MCF 10A (cell line): ENCODE results near the gene FAM227A. TPM values are rescaled to one million over a fixed set of nuclear protein-coding genes. Genes with fewer than 3 reads are reported as not detected.

Experiments
- BruUV-seq: library from RNA; stranded (reverse); fragments of 400-500 nt; replicated peaks from 2 replicates; lab custom pipeline; 2021; lab: Mats Ljungman, UMichigan
- CTCF ChIA-PET: fragments of 300-600 bp; sonication (Branson Sonifier 250); formaldehyde crosslinking; extraction: SDS; loops from one replicate; lab custom pipeline; 2021; ENCODE audit warnings: antibody characterized with exemption, inconsistent platforms; lab: Yijun Ruan, JAX
- POLR2A ChIA-PET: fragments of 300-600, 350-650 bp; sonication (Branson Sonifier 250); formaldehyde crosslinking; extraction: SDS; loops from one replicate; lab custom pipeline; 2020; ENCODE audit warnings: antibody characterized with exemption, inconsistent platforms; lab: Yijun Ruan, JAX
- DNase-seq: peaks from one replicate; pipeline ENCODE4 v3.0.0-alpha.2; 2018; ENCODE audit not compliant: unreplicated experiment
- H3K27ac Mint-ChIP-seq: one replicate; pipeline ENCODE4 v1.8.0; 2022; ENCODE audit warnings: mild to moderate bottlenecking, low read depth, mixed read lengths; ENCODE audit not compliant: unreplicated experiment
- H3K27me3 Mint-ChIP-seq: one replicate; pipeline ENCODE4 v1.8.0; 2022; ENCODE audit warnings: mixed read lengths; ENCODE audit not compliant: insufficient read depth, unreplicated experiment
- H3K36me3 Mint-ChIP-seq: one replicate; pipeline ENCODE4 v1.8.0; 2022; ENCODE audit warnings: mild to moderate bottlenecking, moderate library complexity, mixed read lengths; ENCODE audit not compliant: insufficient read depth, unreplicated experiment
- H3K4me1 Mint-ChIP-seq: one replicate; pipeline ENCODE4 v1.8.0; 2022; ENCODE audit warnings: mixed read lengths; ENCODE audit not compliant: insufficient read depth, unreplicated experiment
- H3K4me3 Mint-ChIP-seq: one replicate; pipeline ENCODE4 v1.8.0; 2022; ENCODE audit warnings: mild to moderate bottlenecking, moderate library complexity, mixed read lengths; ENCODE audit not compliant: unreplicated experiment
- H3K9me3 Mint-ChIP-seq: one replicate; pipeline ENCODE4 v1.8.0; 2022; ENCODE audit warnings: mixed read lengths; ENCODE audit not compliant: unreplicated experiment
- intact Hi-C: fragments of 100-400 bp; cut with micrococcal nuclease; formaldehyde crosslinking; loops from 2 replicates; pipeline ENCODE4 v1.14.1; 2022
- total RNA-seq: library from RNA; stranded (reverse); gene quantifications from 2 replicates; pipeline ENCODE4 v1.2.3, GENCODE V29; 2022
- TF ChIP-seq, protein P1 (sequence below): fragments of 200-600 bp; IDR thresholded peaks from one replicate; pipeline ENCODE4 v1.8.0; 2022; ENCODE audit warnings: antibody characterized with exemption, mild to moderate bottlenecking; ENCODE audit not compliant: unreplicated experiment

Gene FAM227A
- total RNA-seq, 1 experiment from 2014 or later = 2.3 TPM

DNA sequence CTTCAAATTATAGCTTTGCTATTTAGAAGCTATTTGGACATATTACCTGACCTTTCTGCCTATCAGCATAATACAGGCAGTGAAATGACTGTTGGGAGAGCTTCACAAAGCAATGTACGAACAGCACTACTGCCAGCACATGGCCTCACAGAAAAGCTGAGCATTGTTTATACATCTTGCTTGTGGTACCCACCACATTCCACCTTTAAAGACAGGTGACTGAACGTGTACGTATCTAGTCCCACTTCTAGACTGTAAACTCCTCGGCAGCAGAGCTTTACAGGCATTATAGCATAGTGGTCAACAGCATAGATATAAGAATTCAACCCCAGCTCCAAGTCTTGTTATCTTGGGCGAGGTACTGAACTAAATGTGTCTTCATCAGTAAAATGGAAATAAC lies 43.0 kb upstream of the FAM227A start:
- no peaks in the 10 kb centered on the region for H3K9me3 Mint-ChIP-seq
- H3K27ac Mint-ChIP-seq = peak overlapping the region; percentile 85
- CTCF ChIA-PET = interaction anchor here (0.5 to 4.9 kb wide), 4 partner anchors 10 to 1225 kb away, joined by 3 to 40 read pairs (median 4); partner anchors contain the start of gene TOMM22
- peaks cover 21% of the 10 kb centered on the region for H3K36me3 Mint-ChIP-seq
- POLR2A ChIA-PET = interaction anchor here (0.6 to 8.7 kb wide), 26 partner anchors 7 to 821 kb away, joined by 3 to 223 read pairs (median 4); partner anchors contain the start of genes ATF4, CBY1, FAM227A and GTPBP1
- H3K4me1 Mint-ChIP-seq = peaks cover 25% of the 10 kb centered on the region
- TF ChIP-seq, protein P1, sequence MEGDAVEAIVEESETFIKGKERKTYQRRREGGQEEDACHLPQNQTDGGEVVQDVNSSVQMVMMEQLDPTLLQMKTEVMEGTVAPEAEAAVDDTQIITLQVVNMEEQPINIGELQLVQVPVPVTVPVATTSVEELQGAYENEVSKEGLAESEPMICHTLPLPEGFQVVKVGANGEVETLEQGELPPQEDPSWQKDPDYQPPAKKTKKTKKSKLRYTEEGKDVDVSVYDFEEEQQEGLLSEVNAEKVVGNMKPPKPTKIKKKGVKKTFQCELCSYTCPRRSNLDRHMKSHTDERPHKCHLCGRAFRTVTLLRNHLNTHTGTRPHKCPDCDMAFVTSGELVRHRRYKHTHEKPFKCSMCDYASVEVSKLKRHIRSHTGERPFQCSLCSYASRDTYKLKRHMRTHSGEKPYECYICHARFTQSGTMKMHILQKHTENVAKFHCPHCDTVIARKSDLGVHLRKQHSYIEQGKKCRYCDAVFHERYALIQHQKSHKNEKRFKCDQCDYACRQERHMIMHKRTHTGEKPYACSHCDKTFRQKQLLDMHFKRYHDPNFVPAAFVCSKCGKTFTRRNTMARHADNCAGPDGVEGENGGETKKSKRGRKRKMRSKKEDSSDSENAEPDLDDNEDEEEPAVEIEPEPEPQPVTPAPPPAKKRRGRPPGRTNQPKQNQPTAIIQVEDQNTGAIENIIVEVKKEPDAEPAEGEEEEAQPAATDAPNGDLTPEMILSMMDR = no peak
- no TSS peak for BruUV-seq
- intact Hi-C loops = no loop called here
- H3K27me3 Mint-ChIP-seq = no peaks in the 10 kb centered on the region
- H3K4me3 Mint-ChIP-seq = peak overlapping the region; percentile 79
- no peak for DNase-seq

DNA sequence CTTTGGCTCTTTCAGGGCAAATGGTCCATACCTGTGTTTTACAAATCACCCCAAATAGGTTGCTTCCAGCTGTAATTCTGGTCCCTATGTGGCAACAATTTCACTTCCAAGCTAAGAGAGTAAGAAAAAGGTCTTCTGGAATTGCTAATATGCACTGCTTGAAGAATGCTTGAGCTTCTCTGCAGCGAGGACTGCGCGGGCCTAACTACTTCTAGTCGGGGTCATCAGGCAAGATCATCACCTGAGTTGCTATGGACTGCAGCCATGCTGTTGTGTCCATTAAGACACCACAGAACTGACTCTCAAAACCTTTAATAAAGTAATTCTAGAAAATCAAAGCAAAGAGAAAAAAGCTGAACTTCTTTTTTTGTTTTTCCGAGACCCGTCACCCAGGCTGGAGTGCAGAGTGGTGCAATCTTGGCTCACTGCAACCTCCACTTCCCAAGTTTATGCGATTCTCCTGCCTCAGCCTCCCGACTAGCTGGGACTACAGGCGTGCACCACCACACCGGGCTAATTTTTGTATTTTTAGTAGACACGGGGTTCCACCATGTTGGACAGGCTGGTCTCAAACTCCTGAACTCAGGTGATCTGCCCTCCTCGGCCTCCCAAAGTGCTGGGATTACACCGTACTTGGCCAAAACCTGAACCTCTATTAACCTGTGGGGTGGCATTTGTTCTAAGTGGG lies 42.4 kb upstream of the FAM227A start:
- ChIA-PET POLR2A (interaction anchor here (0.6 to 8.7 kb wide), 19 partner anchors 8 to 821 kb away, joined by 3 to 223 read pairs (median 4); partner anchors contain the start of genes ATF4, CBY1, FAM227A and GTPBP1), CTCF (interaction anchor here (0.6 to 4.9 kb wide), 4 partner anchors 10 to 946 kb away, joined by 3 to 40 read pairs (median 3); partner anchors contain the start of gene TOMM22)
- no peaks in the 10 kb centered on the region for H3K9me3 Mint-ChIP-seq
- no peak overlapping the region for H3K27ac Mint-ChIP-seq
- TF ChIP-seq, protein P1 = no peak
- no TSS peak for BruUV-seq
- H3K4me1 Mint-ChIP-seq = peaks cover 28% of the 10 kb centered on the region
- peaks cover 27% of the 10 kb centered on the region for H3K36me3 Mint-ChIP-seq
- intact Hi-C loops = no loop called here
- H3K27me3 Mint-ChIP-seq = no peaks in the 10 kb centered on the region
- H3K4me3 Mint-ChIP-seq = peak overlapping the region; percentile 79
- no peak for DNase-seq

DNA sequence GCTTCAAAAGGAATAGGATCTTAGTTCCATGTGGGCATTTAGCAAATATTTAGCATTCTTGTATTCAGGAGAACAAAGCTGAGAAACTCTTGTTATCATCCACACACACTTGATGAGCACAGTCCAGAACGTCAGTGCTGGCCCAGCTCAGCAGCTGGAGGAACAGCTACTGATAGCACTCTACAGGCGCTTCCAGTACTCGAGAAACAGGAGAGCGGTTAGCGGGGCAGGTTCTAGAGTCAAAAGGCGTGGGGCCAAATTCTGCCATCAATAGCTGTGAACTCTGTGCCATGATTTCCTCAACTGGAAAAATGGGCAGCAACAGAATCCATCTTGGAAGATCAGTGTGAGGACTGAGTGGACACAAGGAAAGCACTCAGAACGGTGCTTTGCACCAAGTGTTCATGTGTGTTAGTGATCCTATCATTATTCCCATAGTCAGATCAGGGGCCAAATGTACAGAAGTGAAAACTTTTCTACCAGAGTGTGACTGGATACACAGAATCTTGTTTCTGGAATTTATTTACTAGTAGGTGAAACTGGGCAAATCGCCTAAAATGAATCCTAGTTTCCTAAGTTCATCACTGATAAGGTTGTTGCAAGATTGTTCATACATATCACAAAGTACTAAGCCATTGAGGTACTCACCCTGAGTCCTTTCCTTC lies 41.4 kb upstream of the FAM227A start:
- peaks cover 30% of the 10 kb centered on the region for H3K36me3 Mint-ChIP-seq
- BruUV-seq = no TSS peak
- intact Hi-C loops = no loop called here
- peaks cover 33% of the 10 kb centered on the region for H3K4me1 Mint-ChIP-seq
- TF ChIP-seq, protein P1 = no peak
- H3K27ac Mint-ChIP-seq = peak overlapping the region; percentile 81
- no peak for DNase-seq
- no peaks in the 10 kb centered on the region for H3K9me3 Mint-ChIP-seq
- POLR2A ChIA-PET = interaction anchor here (0.5 to 8.7 kb wide), 17 partner anchors 9 to 1966 kb away, joined by 3 to 223 read pairs (median 4); partner anchors contain the start of genes CBY1, FAM227A, GTPBP1 and MICALL1
- CTCF ChIA-PET = interaction anchor here (0.6 to 4.9 kb wide), 3 partner anchors 15 to 645 kb away, joined by 3 to 40 read pairs (median 3); partner anchors contain the start of genes TMEM184B and TOMM22
- H3K4me3 Mint-ChIP-seq = peak overlapping the region; percentile 79
- no peaks in the 10 kb centered on the region for H3K27me3 Mint-ChIP-seq
